Activated naive CD4-positive, alpha-beta T cell treated with anti-CD3 and anti-CD28 coated beads, Interleukin-2, amount 50 U/mL, for 24 hours (primary cell): ENCODE results near the gene ARHGAP22.

ENCODE experiments used
- H3K27ac Mint-ChIP-seq: one replicate; pipeline ENCODE4 v1.8.0; 2021; ENCODE audit warnings: mild to moderate bottlenecking, mixed read lengths
- H3K27me3 Mint-ChIP-seq: one replicate; pipeline ENCODE4 v1.8.0; 2021; ENCODE audit warnings: mixed read lengths
- H3K36me3 Mint-ChIP-seq: one replicate; pipeline ENCODE4 v1.8.0; 2021; ENCODE audit warnings: mixed read lengths
- H3K4me1 Mint-ChIP-seq: one replicate; pipeline ENCODE4 v1.8.0; 2021; ENCODE audit warnings: mixed read lengths
- H3K4me3 Mint-ChIP-seq: one replicate; pipeline ENCODE4 v1.8.0; 2021; ENCODE audit warnings: mild to moderate bottlenecking, mixed read lengths
- H3K9me3 Mint-ChIP-seq: one replicate; pipeline ENCODE4 v1.8.0; 2021; ENCODE audit warnings: mixed read lengths

The ARHGAP22 gene

DNA sequence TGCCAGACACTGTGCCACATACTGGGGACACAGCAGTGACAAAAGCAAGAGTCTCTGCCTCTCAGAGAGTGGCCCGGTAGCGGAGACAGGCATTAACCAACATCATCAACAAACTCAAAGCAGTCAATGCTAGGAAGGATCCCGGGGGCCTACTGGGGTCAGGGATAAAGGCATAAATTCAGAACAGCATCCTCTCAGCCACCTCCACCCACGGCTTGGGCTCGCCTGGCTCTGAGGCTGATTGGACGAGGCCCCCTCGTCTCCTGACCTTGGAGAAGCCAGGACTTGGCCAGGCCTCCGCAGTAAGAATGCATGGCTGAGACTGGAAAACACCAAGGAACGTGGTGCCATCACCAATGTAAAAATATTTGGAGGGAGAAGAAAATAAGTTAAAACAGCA lies 102.1 kb downstream of the ARHGAP22 start:
- H3K9me3 Mint-ChIP-seq, result no peaks in the 10 kb centered on the region
- H3K27me3 Mint-ChIP-seq, result no peaks in the 10 kb centered on the region
- no peak overlapping the region for H3K27ac Mint-ChIP-seq
- H3K36me3 Mint-ChIP-seq, result no peaks in the 10 kb centered on the region
- H3K4me3 Mint-ChIP-seq, result no peak overlapping the region
- no peaks in the 10 kb centered on the region for H3K4me1 Mint-ChIP-seq

DNA sequence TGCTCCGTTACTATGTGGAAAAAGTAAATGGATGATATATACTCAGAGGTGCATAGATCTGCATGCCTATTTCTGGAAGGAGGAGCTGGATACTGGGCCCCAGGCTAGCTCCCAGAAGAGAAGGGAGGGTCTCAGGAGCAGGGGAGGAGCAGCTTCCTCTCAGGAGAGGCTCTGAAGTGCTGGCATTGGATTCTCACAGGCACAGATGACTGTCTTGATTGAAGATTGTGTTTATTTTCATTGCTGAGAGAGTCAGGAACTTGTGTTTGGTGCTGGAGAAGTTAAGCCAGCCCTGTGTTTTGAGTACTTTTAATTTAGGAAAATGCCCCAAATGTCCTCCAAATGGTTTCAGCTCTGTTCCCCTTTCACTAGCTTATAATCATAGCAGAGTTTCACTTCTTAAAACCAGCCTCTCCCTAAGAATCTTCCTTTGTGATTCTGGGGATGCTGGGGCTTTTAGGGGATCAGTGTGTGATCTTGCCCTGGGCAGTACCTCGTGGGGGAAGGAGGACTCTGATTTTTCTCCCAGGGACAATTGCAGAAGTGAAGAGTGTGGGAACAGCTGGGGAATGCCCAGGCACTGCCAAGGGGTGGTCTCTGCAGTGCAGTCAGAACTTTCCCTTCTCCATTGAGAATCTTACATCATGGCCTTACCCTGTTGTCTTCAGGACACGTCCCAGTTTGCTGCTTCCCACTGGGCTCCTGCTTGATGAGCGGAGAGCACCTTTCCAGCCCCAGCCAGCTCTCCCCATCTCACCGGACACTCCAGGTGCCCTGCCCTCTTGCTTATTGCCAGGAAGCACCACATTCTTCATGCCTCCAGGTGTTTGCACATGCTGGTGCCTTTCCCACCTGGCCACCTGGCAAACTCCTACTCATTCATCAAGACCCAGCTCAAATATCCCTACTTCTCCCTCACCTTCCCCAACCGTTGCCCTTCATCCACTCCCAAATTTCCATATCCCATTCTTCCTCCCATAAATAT lies 102.8 kb downstream of the ARHGAP22 start:
- Mint-ChIP-seq H3K27ac (no peak overlapping the region), H3K36me3 (no peaks in the 10 kb centered on the region), H3K27me3 (peaks cover 2% of the 10 kb centered on the region), H3K4me1 (no peaks in the 10 kb centered on the region), H3K9me3 (no peaks in the 10 kb centered on the region), H3K4me3 (no peak overlapping the region)

DNA sequence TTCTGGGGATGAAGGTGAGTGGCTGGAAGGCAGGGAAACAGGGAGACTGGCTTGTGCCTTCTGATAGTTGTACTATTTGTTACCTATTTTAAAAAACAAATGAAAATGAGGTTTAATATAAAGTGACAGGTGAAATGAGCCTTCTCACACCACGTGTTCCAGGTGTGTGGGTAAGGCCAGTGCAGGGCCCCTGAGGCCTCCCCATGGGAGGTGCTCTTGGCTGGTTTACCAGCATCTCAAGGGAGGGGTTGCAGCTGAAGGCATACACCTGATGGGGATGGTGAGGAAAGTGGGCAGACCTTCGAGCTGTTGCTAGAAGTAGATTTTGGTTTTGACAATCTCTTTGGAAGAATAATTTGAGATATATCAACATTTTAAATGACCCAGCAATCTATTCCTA lies 103.6 kb downstream of the ARHGAP22 start:
- no peaks in the 10 kb centered on the region for H3K4me1 Mint-ChIP-seq
- no peaks in the 10 kb centered on the region for H3K9me3 Mint-ChIP-seq
- H3K27me3 Mint-ChIP-seq, result peaks cover 4% of the 10 kb centered on the region
- H3K4me3 Mint-ChIP-seq, result no peak overlapping the region
- H3K36me3 Mint-ChIP-seq, result no peaks in the 10 kb centered on the region
- no peak overlapping the region for H3K27ac Mint-ChIP-seq

DNA sequence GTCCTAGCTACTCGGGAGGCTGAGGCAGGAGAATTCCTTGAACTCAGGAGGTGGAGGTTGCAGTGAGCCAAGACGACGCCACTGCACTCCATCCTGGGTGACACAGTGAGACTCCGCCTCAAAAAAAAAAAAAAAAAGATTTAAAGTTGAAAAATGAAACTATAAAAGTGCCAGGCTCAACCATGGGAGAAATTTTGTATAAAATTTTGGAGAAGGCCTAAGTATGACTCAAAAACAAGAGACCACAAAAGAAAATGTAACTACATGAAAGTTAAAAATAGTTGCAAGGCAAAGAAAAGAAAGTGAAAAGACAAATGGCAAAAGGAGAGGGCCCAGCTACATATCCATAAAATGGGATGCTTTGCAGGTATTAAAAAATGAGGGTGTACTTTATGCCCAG lies 104.1 kb downstream of the ARHGAP22 start:
- Mint-ChIP-seq H3K4me3 (no peak overlapping the region), H3K27ac (no peak overlapping the region), H3K4me1 (no peaks in the 10 kb centered on the region), H3K36me3 (no peaks in the 10 kb centered on the region), H3K27me3 (peaks cover 4% of the 10 kb centered on the region), H3K9me3 (no peaks in the 10 kb centered on the region)

DNA sequence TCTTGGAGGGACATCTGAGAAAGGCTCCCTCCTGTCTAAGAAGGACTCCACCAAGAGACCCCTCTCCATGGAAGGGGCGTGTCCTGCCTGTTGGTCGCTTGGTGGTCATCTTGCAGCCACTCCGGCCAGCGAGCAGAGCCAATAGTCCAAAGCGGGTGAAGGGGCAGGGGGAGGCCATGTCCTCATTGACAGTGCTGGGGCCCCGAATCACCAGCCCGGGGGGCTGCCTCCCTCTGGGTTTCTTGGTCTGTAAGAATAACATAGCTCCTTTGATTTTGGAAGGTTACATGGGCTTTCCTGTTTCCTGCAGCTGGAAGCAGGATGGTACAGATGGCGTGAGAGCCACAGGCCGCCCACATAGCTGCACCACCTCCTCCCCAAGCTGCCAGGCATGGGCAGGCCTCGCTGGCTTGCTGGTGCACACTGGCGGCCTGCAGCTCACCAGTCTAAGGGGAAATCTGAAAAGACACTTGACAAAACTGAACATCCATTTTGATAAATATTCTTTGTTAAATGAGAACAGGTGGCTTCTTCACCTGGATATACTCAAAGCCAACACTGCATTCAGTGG lies 105.8 kb downstream of the ARHGAP22 start:
- Mint-ChIP-seq H3K36me3 (no peaks in the 10 kb centered on the region), H3K4me1 (peaks cover 10% of the 10 kb centered on the region), H3K27ac (no peak overlapping the region), H3K27me3 (peaks cover 8% of the 10 kb centered on the region), H3K4me3 (no peak overlapping the region), H3K9me3 (no peaks in the 10 kb centered on the region)

DNA sequence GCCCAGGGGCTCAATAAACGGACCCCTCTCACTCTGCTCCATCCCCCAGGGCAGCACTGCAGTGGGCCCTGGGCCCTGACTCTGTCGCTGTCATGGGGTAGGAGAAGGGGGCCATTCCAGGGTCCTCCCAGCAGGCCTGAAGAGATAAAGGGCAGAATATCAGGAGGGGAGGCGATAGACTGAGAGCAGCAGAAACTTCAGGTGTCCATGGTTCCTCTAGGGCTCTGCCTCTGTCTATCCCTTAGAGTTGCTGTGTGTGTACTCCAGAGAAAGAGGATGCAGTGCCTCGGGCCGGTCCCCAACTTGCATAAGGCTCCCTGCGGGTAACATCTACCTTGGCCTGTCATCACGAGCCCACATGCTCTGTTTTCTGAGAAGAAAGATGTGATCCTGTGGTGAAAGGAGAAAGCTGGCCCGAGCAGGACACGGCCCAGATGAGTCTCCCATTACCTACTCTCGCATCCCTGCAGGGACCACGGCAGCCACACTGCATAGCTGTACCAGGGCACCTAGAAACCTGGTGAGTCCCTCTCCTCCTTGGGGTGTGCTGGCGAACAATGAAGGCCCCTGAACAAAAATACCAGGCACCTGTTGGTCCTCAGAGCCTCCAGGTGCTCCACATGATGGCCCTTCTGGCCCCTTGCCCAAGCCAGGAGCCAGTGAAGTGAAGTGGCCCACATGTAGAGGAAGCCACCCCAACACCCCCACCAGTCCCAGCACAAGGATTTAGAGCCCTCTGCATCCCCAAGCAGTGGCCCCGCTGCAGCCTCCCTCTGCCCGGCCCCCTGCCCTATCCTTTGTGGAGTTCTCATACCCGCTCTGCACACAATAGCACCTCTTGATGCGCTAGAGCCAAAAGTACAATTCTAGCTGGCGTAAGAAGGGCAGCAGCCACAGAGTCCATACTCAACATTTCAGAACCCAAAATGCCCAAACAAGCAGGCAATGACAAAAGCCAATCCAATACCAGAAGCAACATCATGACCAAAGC lies 106.8 kb downstream of the ARHGAP22 start:
- Mint-ChIP-seq H3K36me3 (no peaks in the 10 kb centered on the region), H3K27me3 (peaks cover 8% of the 10 kb centered on the region), H3K4me1 (peaks cover 14% of the 10 kb centered on the region), H3K4me3 (no peak overlapping the region), H3K27ac (no peak overlapping the region), H3K9me3 (no peaks in the 10 kb centered on the region)

DNA sequence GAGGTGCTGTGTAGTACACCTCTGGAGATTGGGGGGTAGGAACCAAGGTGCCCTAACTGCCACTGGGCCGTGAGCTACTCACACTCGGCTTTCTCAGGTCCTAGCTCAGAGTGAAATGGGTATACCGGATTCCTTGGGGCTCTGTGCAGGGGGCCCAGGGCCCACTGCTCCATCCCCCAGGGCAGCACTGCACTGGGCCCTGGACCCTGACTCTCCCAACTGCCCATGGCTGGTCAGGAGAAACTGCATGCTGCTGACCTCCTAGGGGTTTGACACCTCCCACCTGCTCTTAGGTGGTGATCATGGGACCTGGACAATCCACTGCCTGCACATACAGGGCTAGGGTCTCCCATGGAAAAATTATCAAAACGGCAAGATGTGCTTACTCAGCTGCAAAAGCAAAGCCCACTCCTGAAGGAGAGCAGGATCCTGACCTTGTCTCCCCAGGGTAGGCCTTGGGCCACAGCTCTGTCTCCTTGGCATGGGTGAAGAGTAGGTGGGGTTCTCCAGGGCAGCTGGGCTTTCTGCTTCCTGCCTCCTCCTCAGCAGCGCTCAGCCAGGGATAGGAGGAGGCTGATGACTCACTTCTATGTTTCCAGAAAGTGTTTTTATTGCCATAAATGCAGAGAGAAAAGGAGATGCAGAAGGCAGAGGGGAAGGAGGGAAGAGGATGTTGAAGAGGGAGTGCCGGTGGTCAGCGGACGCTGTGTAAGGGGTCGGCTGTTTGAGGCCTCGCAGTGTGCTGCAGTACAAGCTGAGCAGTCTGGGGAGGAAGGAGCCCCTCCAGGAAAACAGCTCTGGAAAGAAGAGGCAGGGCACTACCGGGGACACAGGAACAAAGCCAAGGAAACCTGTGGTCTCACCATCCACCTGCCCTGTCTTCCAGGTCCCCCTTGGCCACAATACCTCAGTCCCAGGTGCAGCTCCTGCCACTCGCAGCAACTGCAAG lies 107.8 kb downstream of the ARHGAP22 start:
- H3K4me3 Mint-ChIP-seq, result no peak overlapping the region
- no peaks in the 10 kb centered on the region for H3K9me3 Mint-ChIP-seq
- peaks cover 8% of the 10 kb centered on the region for H3K27me3 Mint-ChIP-seq
- no peak overlapping the region for H3K27ac Mint-ChIP-seq
- peaks cover 14% of the 10 kb centered on the region for H3K4me1 Mint-ChIP-seq
- H3K36me3 Mint-ChIP-seq, result no peaks in the 10 kb centered on the region

DNA sequence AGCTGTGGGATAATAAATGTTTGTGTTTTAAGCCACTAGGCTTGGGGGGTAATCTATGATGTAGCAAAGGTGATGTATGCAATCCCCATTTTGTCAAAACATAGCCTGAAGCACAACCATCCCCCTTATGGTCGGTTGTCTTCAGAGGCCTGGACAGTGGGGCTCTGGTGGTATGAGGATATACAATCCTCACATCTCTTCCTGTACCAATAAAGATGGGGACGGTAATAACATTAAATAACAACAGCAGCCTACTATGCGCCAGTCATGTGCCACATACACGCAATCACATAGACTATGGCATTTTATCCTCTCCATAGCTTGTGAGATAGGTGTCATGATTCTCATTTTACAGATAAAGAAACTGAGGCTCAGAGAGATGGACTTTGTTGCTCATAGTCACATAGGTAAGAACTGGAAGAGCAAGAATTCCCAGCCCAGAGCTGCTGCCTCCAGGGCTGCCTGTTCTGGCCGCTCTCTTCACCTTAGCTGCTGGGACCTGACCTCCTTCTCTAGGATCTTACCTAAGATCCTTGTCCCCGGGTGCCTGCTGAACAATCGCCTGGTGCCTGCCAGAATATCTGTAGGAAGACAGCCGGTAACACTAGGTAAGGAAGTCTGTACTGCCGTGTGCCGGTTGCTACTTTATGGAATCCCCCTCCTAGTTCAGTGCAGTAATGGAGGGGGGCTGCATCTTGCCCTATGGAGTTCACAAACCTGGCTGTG lies 108.6 kb downstream of the ARHGAP22 start:
- no peaks in the 10 kb centered on the region for H3K36me3 Mint-ChIP-seq
- H3K4me3 Mint-ChIP-seq, result no peak overlapping the region
- H3K27ac Mint-ChIP-seq, result no peak overlapping the region

DNA sequence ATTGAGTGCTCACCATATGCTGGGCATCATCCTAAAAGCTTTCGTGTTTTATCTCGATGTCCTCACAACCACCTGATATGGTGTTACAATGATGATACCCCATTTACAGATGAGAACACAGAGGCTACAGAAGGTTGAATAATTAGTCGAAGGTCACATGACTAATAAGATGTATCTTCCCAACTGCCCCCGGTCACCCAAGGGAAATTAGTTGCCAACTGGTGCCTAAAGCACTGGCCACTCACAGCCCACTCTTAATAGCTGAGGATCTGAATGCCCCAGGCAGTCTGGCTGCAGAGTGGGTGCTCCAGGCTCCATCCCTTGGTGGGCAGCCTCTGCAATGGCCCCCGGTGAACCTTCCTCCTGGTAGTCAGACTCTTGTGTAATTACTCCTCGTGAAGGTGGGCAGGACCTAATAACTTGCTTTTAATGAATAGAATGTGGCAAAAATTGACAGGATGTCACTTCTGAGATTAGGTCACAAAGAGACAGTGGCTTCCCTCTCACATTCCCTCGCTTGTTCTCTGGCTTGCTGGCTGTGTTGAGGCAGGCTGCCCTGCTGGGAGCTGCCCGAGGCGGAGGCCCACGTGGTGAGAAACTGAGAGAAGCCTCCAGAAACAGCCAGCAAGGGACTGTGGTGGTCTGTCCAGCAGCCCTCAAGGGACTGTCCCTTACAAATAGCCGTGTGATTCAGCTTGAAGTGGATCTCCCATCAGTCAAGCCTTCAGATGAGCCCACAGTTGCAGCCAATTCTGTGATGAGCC lies 109.4 kb downstream of the ARHGAP22 start:
- Mint-ChIP-seq H3K27me3 (peaks cover 12% of the 10 kb centered on the region), H3K27ac (no peak overlapping the region), H3K36me3 (no peaks in the 10 kb centered on the region)

More for the DNA sequence above, 108.6 kb downstream of the ARHGAP22 start:
- H3K9me3 Mint-ChIP-seq, result no peaks in the 10 kb centered on the region
- peaks cover 8% of the 10 kb centered on the region for H3K27me3 Mint-ChIP-seq
- peaks cover 14% of the 10 kb centered on the region for H3K4me1 Mint-ChIP-seq

DNA sequence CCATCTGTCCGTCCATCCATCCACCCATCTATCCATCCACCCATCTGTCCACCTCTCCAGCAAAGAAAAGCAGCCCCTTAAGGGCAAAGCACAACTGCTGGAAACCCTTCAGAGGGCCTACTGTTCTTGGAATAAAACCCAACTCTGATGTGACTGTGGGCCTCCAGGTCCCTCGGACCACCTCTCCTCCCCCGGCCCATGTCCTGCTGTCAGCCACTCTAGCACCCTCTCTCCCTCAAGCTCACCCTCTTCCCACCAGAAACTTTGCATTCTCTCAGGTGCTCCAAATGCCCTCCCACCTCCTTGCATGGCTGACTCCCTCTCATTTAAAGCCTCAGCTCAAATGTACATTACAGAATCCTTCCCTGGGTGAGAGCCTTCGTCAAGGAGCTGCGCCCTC lies 110.3 kb downstream of the ARHGAP22 start:
- no peaks in the 10 kb centered on the region for H3K36me3 Mint-ChIP-seq
- no peaks in the 10 kb centered on the region for H3K9me3 Mint-ChIP-seq
- H3K27me3 Mint-ChIP-seq, result peaks cover 12% of the 10 kb centered on the region
- H3K4me1 Mint-ChIP-seq, result peaks cover 14% of the 10 kb centered on the region
- no peak overlapping the region for H3K27ac Mint-ChIP-seq
- H3K4me3 Mint-ChIP-seq, result no peak overlapping the region

More for the DNA sequence above, 109.4 kb downstream of the ARHGAP22 start:
- H3K4me3 Mint-ChIP-seq, result no peak overlapping the region
- peaks cover 14% of the 10 kb centered on the region for H3K4me1 Mint-ChIP-seq
- no peaks in the 10 kb centered on the region for H3K9me3 Mint-ChIP-seq

DNA sequence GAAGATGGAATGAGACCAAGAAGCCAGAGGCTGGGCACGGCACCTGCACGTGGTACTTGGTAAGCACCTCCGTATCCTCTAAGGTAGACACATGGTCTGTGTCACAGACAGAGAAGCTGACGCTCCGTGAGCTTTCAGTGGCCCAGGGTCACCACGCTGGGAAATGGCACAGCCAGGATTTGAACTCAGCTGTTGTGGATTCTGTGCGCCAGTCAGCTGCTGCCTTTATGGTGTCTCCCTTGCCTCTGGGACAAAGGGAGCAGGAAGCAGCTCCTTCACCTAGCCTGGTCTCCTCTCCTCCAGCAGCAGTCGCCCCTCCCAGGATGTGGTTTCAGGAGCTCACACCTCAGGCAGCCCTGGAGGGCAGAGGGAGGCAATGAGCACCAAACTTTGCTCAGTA lies 110.8 kb downstream of the ARHGAP22 start:
- no peak overlapping the region for H3K4me3 Mint-ChIP-seq
- no peak overlapping the region for H3K27ac Mint-ChIP-seq
- no peaks in the 10 kb centered on the region for H3K36me3 Mint-ChIP-seq
- H3K4me1 Mint-ChIP-seq, result peaks cover 14% of the 10 kb centered on the region
- peaks cover 12% of the 10 kb centered on the region for H3K27me3 Mint-ChIP-seq
- H3K9me3 Mint-ChIP-seq, result no peaks in the 10 kb centered on the region

DNA sequence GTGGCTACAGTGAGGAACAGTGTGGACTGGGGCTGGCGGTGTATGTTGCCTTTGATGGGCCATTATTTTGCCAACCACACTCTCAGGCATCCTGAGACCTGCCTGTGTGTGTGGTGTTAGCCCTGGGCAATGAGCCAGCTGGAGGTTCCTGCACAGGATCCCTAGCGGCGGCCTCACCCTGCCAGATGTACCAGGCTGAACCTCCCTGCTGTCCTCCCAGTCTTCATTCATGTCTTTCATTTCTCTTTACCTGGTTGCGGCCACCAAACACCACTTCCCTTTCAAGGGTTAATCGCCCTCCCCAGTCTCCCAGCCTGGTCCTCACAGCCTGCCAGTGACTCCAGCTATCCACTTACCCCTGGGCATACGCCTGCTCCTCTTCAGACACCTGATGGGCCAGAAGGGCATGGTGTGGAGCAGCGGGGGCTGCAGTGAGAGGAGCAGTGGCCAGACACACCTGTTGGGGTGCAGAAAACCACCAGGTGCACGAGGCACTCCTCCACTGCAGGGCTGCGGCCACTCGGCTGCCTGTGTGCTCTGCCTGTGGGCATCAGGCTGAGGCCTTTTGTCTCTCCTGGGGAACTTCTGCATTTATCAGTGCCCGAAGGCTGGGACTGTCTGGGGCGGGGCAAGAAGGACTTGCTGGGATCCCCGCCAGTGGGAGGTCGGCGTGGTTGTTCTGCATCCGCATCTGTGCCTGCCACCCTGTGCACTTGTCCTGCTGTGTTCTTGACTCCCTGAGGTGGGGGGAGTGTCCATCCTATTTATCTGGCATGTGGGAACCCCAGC lies 111.6 kb downstream of the ARHGAP22 start:
- Mint-ChIP-seq H3K9me3 (no peaks in the 10 kb centered on the region), H3K36me3 (no peaks in the 10 kb centered on the region), H3K4me3 (no peak overlapping the region), H3K4me1 (peaks cover 14% of the 10 kb centered on the region), H3K27me3 (peaks cover 12% of the 10 kb centered on the region), H3K27ac (no peak overlapping the region)

DNA sequence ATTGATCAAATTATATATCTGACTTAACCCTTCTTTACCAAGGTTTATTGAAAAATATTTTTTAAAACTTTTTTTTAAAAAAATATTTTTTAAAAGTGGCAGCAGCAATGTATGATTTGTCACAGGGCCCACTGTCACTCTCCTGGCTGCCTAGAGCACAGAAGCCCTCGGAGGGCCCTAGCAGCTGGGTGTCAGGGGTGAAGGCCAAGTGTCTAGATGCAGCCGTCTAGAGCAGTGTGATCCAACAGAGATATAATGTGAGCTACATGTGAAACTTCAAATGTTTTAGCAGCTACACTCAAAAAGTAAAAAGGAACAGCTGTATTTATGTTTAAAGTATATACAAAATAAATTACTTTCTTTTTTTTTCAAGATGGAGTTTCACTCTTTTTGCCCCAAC lies 112.7 kb downstream of the ARHGAP22 start:
- H3K4me1 Mint-ChIP-seq, result peaks cover 14% of the 10 kb centered on the region
- H3K27me3 Mint-ChIP-seq, result peaks cover 14% of the 10 kb centered on the region
- no peaks in the 10 kb centered on the region for H3K36me3 Mint-ChIP-seq
- H3K27ac Mint-ChIP-seq, result no peak overlapping the region
- H3K4me3 Mint-ChIP-seq, result no peak overlapping the region
- H3K9me3 Mint-ChIP-seq, result no peaks in the 10 kb centered on the region
